Measurements from ENCODE around the gene SERPINB7.

- no peak for TF ChIP-seq YY1 (IDR thresholded peaks at IDR 0.05; ENCODE audit: insufficient read depth, insufficient read length)
- TF ChIP-seq ZNF274 (IDR thresholded peaks at IDR 0.05; ENCODE audit: low read depth, low read length), result no peak
These were observed 57.3 kb downstream of the SERPINB7 start for GRCh38 chr18:63832470-63832869.

Measured in NT2/D1 (cell line).